ENCODE measurements around the gene F11R. TPM values are rescaled to one million over a fixed set of nuclear protein-coding genes. Genes with fewer than 3 reads are reported as not detected.
"Not testable (repeated sequence)": the region's sequence is repeated elsewhere in the genome, so short reads cannot be mapped to it uniquely, and the experiment has no call there.

Gene F11R
- total RNA-seq, 1 donor from 2014 or later = 269 TPM

DNA sequence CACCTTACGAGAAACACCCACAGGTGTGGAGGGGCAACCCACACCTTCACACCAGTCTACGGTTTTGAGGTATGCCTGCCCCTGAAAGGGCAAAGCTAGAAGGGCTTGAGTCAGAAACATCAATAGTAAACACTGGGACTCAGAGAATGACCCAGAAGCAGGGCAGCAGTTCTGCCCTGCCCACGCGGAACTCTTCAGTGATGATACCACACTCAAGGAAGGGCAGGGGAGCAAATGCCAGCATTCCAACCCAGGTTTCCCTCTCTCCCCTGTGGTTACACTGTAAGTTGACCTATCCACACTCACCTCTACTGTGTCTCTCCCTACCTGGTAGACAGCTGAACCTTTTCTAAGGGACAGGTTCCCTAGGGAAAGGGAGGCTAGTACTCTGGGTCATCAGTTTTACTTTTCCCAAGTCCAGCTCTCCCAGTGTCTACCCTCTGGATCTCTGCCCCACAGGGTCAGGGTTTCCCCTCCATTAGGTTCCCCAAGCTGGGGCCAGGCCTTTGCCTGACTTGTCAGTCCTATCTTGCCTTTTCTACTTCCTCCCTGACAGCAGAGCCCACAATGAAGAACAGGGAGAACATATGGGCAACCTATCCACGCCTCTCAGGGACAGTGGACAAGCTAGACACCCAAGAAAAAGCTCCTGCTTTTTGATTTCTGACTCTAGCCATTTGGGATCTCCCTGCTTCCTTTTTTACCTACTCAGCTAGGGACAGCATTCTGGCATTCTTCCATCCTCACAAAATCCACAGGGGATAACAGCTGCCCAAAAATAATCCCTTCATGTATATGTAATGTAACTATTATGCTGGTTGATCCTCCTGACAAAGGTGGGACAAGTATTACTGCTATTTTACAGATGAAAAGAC, 3.0 kb downstream of the F11R start:
- TF ChIP-seq CTCF (IDR thresholded peaks at IDR 0.05; ENCODE audit: insufficient read depth, low read length, severe bottlenecking) = no peak
- no peaks in the 10 kb centered on the region for H3K36me3 ChIP-seq (ENCODE audit: control insufficient read depth, insufficient read depth, low read length)
- H3K27me3 ChIP-seq (ENCODE audit: control insufficient read depth, insufficient read depth, low read length) = no peaks in the 10 kb centered on the region
- H3K4me3 ChIP-seq (ENCODE audit: low read depth, low read length) = peak overlapping the region; percentile 80
- FAIRE-seq (no peak), DNase-seq (ENCODE audit: low read depth) (peak; percentile 64)

DNA sequence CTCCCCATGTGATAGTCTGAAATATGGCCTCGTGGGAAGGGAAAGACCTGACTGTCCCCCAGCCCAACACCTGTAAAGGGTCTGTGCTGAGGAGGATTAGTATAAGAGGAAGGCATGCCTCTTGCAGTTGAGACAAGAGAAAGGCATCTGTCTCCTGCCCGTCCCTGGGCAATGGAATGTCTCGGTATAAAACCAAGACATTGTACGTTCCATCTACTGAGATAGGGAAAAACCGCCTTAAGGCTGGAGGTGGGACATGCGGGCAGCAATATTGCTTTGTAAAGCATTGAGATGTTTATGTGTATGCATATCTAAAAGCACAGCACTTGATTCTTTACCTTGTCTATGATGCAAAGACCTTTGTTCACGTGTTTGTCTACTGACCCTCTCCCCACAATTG, 3.8 kb downstream of the F11R start:
- H3K4me3 ChIP-seq (ENCODE audit: low read depth, low read length); H3K27me3 ChIP-seq (ENCODE audit: control insufficient read depth, insufficient read depth, low read length); H3K36me3 ChIP-seq (ENCODE audit: control insufficient read depth, insufficient read depth, low read length); DNase-seq (ENCODE audit: low read depth); FAIRE-seq: not testable (repeated sequence)

- FAIRE-seq; H3K27me3 ChIP-seq (ENCODE audit: control insufficient read depth, insufficient read depth, low read length); H3K4me3 ChIP-seq (ENCODE audit: low read depth, low read length); H3K36me3 ChIP-seq (ENCODE audit: control insufficient read depth, insufficient read depth, low read length): not testable (repeated sequence)
- DNase-seq (ENCODE audit: low read depth) = peak; percentile 77
Observed at GRCh38 chr1:161016683-161017082, 4.3 kb downstream of the F11R start.

DNA sequence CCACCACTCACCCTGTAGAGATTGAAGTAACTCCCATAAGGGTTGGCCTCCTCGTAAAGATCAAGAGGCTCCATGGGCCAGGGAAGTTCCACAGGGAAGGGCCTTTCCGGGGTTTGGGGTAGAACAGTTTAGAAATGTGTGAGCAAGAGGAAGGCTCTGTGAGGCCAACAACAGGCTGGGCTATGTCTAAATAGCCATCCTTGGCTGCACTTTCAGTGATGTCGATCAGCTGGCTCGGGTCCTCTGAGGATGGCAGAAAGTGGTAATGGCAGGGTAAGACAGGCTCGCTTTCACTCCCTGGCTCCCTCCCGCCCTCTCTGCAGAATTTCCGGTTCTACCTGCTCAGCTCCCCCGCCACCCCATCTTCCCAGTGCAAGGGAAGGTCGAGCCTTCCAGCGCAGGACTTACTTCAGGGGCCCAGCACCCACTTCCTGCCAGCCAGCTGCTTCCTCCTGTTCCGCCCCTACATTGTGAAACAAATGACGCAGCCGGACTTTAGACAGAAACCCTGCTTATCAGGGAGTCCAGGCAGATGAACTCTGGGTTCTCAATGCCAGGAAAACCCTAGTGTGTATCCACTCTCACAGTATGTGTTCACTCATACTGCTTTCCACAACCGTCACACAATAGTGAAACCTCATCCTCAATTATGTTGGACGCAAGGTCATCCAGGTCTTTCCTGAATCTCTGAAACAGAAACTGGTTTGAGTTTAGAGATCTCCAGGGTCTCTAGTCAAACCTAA, 7.3 kb downstream of the F11R start:
- TF ChIP-seq CTCF (IDR thresholded peaks at IDR 0.05; ENCODE audit: insufficient read depth, low read length, severe bottlenecking) = no peak
- H3K27me3 ChIP-seq (ENCODE audit: control insufficient read depth, insufficient read depth, low read length) = no peaks in the 10 kb centered on the region
- DNase-seq (ENCODE audit: low read depth) (peak; percentile 97), FAIRE-seq (no peak)
- H3K4me3 ChIP-seq (ENCODE audit: low read depth, low read length) = no peak overlapping the region
- peaks cover 5% of the 10 kb centered on the region for H3K36me3 ChIP-seq (ENCODE audit: control insufficient read depth, insufficient read depth, low read length)

- TF ChIP-seq CTCF (IDR thresholded peaks at IDR 0.05; ENCODE audit: insufficient read depth, low read length, severe bottlenecking) = no peak
- H3K36me3 ChIP-seq (ENCODE audit: control insufficient read depth, insufficient read depth, low read length) = peaks cover 5% of the 10 kb centered on the region
- H3K4me3 ChIP-seq (ENCODE audit: low read depth, low read length) = no peak overlapping the region
- peak; percentile 40 for DNase-seq (ENCODE audit: low read depth)
- H3K27me3 ChIP-seq (ENCODE audit: control insufficient read depth, insufficient read depth, low read length) = no peaks in the 10 kb centered on the region
- FAIRE-seq = no peak
Observed at GRCh38 chr1:161013131-161013487, 7.8 kb downstream of the F11R start.

GRCh38 chr1:161012420-161012819, 8.5 kb downstream of the F11R start:
- H3K4me3 ChIP-seq (ENCODE audit: low read depth, low read length) = no peak overlapping the region
- DNase-seq (ENCODE audit: low read depth) = no peak
- TF ChIP-seq CTCF (IDR thresholded peaks at IDR 0.05; ENCODE audit: insufficient read depth, low read length, severe bottlenecking) = no peak
- H3K36me3 ChIP-seq (ENCODE audit: control insufficient read depth, insufficient read depth, low read length) = peaks cover 5% of the 10 kb centered on the region
- FAIRE-seq = no peak
- no peaks in the 10 kb centered on the region for H3K27me3 ChIP-seq (ENCODE audit: control insufficient read depth, insufficient read depth, low read length)

Measured in bronchial epithelial cell (primary cell).